CD14-positive monocyte (primary cell): ENCODE measurements around the gene SLC37A1. TPM values are rescaled to one million over a fixed set of nuclear protein-coding genes. Genes with fewer than 3 reads are reported as not detected.

Experiments
- DNase-seq, 3 donors: peaks; one replicate each; pipeline ENCODE4 v3.0.0-alpha.2; 2011 to 2022
- H2AFZ ChIP-seq: 2 replicates; pipeline ENCODE4 v1.6.0; 2012; ENCODE audit warnings: mild to moderate bottlenecking, low read depth, low read length, inconsistent platforms; ENCODE audit not compliant: insufficient read depth, poor library complexity, severe bottlenecking
- H3K27ac ChIP-seq, 2 donors: 1 replicate in 1 of 2; 2 replicates in 1 of 2; pipeline ENCODE4 v1.5.1; 2012 to 2013; ENCODE audit warnings: low read length in 2 of 2, control low read depth in 1 of 2, inconsistent platforms in 1 of 2, low read depth in 1 of 2, mild to moderate bottlenecking in 1 of 2
- H3K27me3 ChIP-seq, 2 donors: one replicate each; pipeline versions ENCODE4 v1.6.0 to v1.6.1; 2011 to 2013; ENCODE audit warnings: low read length in 2 of 2; ENCODE audit not compliant: control insufficient read depth in 2 of 2, insufficient read depth in 2 of 2
- H3K36me3 ChIP-seq, 2 donors: replicated peaks in 1 of 2; 1 replicate in 1 of 2; 2 replicates in 1 of 2; pipeline versions ENCODE4 v1.5.1 to v1.6.1; 2012 to 2013; ENCODE audit warnings: low read length in 2 of 2, control low read depth in 1 of 2, inconsistent platforms in 1 of 2, mild to moderate bottlenecking in 1 of 2; ENCODE audit not compliant: insufficient read depth in 2 of 2, control insufficient read depth in 1 of 2
- H3K4me1 ChIP-seq, 2 donors: 1 replicate in 1 of 2; 2 replicates in 1 of 2; pipeline versions ENCODE4 v1.5.1 to v1.6.1; 2012 to 2013; ENCODE audit warnings: low read length in 2 of 2, control low read depth in 1 of 2, inconsistent platforms in 1 of 2, mild to moderate bottlenecking in 1 of 2, moderate library complexity in 1 of 2; ENCODE audit not compliant: insufficient read depth in 2 of 2, control insufficient read depth in 1 of 2
- H3K4me2 ChIP-seq: replicated peaks from 2 replicates; pipeline ENCODE3; 2012; ENCODE audit warnings: low read length, moderate library complexity, mild to moderate bottlenecking; ENCODE audit not compliant: poor library complexity, severe bottlenecking; ENCODE audit errors: extremely low read depth
- H3K4me3 ChIP-seq, 3 experiments: fragments of 200-600 bp in 1 of 3; sonication (generic) in 1 of 3; replicated peaks in 1 of 3; 1 replicate in 2 of 3; 2 replicates in 1 of 3; pipeline ENCODE4 v1.5.1; 2011 to 2013; ENCODE audit warnings: low read length in 3 of 3, mild to moderate bottlenecking in 3 of 3, control low read depth in 2 of 3, low read depth in 2 of 3, inconsistent platforms in 1 of 3, moderate library complexity in 1 of 3
- H3K79me2 ChIP-seq: 2 replicates; pipeline ENCODE4 v1.6.0; 2012; ENCODE audit warnings: mild to moderate bottlenecking, control low read depth, inconsistent platforms, low read length, moderate library complexity; ENCODE audit not compliant: insufficient read depth
- H3K9ac ChIP-seq: 2 replicates; pipeline ENCODE4 v1.6.0; 2017; ENCODE audit warnings: low read length, mild to moderate bottlenecking; ENCODE audit not compliant: insufficient read depth, poor library complexity, severe bottlenecking
- H3K9me3 ChIP-seq, 2 donors: replicated peaks in 1 of 2; 1 replicate in 1 of 2; 2 replicates in 1 of 2; pipeline versions ENCODE4 v1.5.1 to v1.6.1; 2012 to 2013; ENCODE audit warnings: low read length in 2 of 2, control low read depth in 1 of 2; ENCODE audit not compliant: control insufficient read depth in 1 of 2, insufficient read depth in 1 of 2
- H4K20me1 ChIP-seq: 2 replicates; pipeline ENCODE4 v1.6.0; 2012; ENCODE audit warnings: mild to moderate bottlenecking, low read length, control low read depth, moderate library complexity; ENCODE audit not compliant: insufficient read depth
- H3K27ac Mint-ChIP-seq, 7 donors: one replicate each; pipeline ENCODE4 v1.8.0; 2020; ENCODE audit warnings: mild to moderate bottlenecking in 7 of 7, mixed read lengths in 7 of 7, moderate library complexity in 6 of 7, inconsistent platforms in 2 of 7
- H3K27me3 Mint-ChIP-seq, 3 donors: one replicate each; pipeline ENCODE4 v1.8.0; 2021 to 2022; ENCODE audit warnings: low read depth in 3 of 3, mild to moderate bottlenecking in 3 of 3, mixed read lengths in 3 of 3, moderate library complexity in 3 of 3, inconsistent platforms in 1 of 3
- H3K36me3 Mint-ChIP-seq, 2 donors: one replicate each; pipeline ENCODE4 v1.8.0; 2020; ENCODE audit warnings: mixed read lengths in 2 of 2, inconsistent platforms in 1 of 2, mild to moderate bottlenecking in 1 of 2
- H3K4me1 Mint-ChIP-seq: one replicate; pipeline ENCODE4 v1.8.0; 2020; ENCODE audit warnings: mild to moderate bottlenecking, mixed read lengths
- H3K4me3 Mint-ChIP-seq, 2 donors: one replicate each; pipeline ENCODE4 v1.8.0; 2020; ENCODE audit warnings: mild to moderate bottlenecking in 2 of 2, mixed read lengths in 2 of 2, moderate library complexity in 1 of 2
- H3K9me3 Mint-ChIP-seq, 7 donors: one replicate each; pipeline ENCODE4 v1.8.0; 2020 to 2022; ENCODE audit warnings: mixed read lengths in 7 of 7, mild to moderate bottlenecking in 6 of 7, moderate library complexity in 6 of 7, inconsistent platforms in 2 of 7
- WGBS: methylation state at CpG from one replicate; pipeline ENCODE4 v1.1.5; 2013; ENCODE audit warnings: missing lambda C conversion rate; ENCODE audit not compliant: insufficient coverage; 5-methylcytosine and 5-hydroxymethylcytosine counted together
- intact Hi-C, 2 donors: fragments of 100-400 bp; cut with micrococcal nuclease; formaldehyde crosslinking; loops; one replicate each; pipeline versions ENCODE4 v1.15.0 to v1.15.1; 2023
- polyA plus RNA-seq, 3 donors: library from polyadenylated mRNA; depleted of rRNA in 1 of 3; unstranded in 2 of 3; stranded (reverse) in 1 of 3; fragments of 300-500 nt in 2 of 3; fragments of >200 nt in 1 of 3; fragmentation: Illumina TruSeq in 2 of 3; gene quantifications; 1 replicate in 2 of 3; 2 replicates in 1 of 3; pipeline ENCODE4 v1.2.3, GENCODE V29; 2012 to 2021
- TF ChIP-seq, protein P1 (sequence below): fragments of 200-600 bp; IDR thresholded peaks from one replicate; pipeline ENCODE4 v1.8.0; 2022; ENCODE audit warnings: antibody characterized with exemption, mild to moderate bottlenecking

The SLC37A1 gene
- polyA plus RNA-seq, 3 donors: 2.7 to 12.4 (median 4.3) TPM

DNA sequence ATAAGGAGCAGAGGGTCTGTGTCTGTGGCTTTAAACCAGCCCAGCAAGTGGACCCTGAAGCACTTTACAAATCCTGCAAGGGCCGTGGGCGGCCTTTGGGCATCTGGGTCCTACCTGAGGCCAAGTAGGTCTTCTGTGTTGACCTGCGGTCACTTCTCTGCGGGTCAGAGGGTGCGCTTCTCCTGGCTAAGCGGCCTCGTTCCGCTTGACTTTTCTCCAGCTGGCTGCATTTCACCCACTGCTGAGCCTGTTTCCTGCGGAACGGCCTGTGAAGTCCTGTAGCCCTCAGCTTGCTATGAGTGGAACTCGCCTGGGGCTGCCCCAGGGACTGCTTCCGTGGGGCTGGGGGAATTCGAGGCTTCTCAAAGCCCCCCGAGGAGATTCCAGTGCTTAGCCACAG, 43.3 kb downstream of the SLC37A1 start:
- WGBS: 94% methylated on average over 14 of the region's 14 CpGs
- Histone ChIP-seq H3K4me2 (no peak overlapping the region), H3K36me3 (peaks cover 32 to 83% of the 10 kb centered on the region in 2 donors), H2AFZ (no peak overlapping the region), H3K27me3 (no peaks in the 10 kb centered on the region), H3K4me3 (no peak overlapping the region), H4K20me1 (no peaks in the 10 kb centered on the region), H3K4me1 (no peaks in the 10 kb centered on the region), H3K9ac (no peak overlapping the region), H3K27ac (no peak overlapping the region), H3K79me2 (no peaks in the 10 kb centered on the region), H3K9me3 (no peaks in the 10 kb centered on the region)
- peaks cover 0 to 1% (median 0%) of the 10 kb centered on the region in 3 donors for H3K27me3 Mint-ChIP-seq
- TF ChIP-seq, protein P1, sequence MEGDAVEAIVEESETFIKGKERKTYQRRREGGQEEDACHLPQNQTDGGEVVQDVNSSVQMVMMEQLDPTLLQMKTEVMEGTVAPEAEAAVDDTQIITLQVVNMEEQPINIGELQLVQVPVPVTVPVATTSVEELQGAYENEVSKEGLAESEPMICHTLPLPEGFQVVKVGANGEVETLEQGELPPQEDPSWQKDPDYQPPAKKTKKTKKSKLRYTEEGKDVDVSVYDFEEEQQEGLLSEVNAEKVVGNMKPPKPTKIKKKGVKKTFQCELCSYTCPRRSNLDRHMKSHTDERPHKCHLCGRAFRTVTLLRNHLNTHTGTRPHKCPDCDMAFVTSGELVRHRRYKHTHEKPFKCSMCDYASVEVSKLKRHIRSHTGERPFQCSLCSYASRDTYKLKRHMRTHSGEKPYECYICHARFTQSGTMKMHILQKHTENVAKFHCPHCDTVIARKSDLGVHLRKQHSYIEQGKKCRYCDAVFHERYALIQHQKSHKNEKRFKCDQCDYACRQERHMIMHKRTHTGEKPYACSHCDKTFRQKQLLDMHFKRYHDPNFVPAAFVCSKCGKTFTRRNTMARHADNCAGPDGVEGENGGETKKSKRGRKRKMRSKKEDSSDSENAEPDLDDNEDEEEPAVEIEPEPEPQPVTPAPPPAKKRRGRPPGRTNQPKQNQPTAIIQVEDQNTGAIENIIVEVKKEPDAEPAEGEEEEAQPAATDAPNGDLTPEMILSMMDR: no peak
- no peak overlapping the region for H3K4me3 Mint-ChIP-seq
- no peaks in the 10 kb centered on the region for H3K4me1 Mint-ChIP-seq
- DNase-seq: no peak
- intact Hi-C loops: no loop called here
- H3K27ac Mint-ChIP-seq: no peak overlapping the region
- H3K9me3 Mint-ChIP-seq: no peaks in the 10 kb centered on the region
- peaks cover 66 to 67% of the 10 kb centered on the region in 2 donors for H3K36me3 Mint-ChIP-seq

DNA sequence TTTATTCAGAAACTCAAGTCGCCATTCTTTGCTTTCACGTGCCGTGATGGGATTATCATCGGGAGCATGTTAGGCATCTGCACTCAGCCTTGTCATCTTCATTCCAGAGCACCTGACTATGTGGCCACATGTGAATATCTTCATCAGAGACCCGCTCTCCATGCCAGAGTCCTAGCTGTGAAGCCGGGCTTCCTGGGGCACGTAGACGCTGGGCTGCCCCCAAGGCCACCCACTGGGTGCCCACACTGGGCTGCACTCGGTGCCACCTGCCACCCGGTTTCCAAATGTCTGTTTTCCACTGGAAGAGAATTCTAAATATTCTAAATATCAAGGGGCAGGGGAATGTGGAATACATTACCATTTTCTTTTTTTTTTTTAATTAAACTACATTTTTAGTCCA, 43.8 kb downstream of the SLC37A1 start:
- H3K9me3 ChIP-seq: no peaks in the 10 kb centered on the region
- no peaks in the 10 kb centered on the region for H3K27me3 ChIP-seq
- no peak overlapping the region for H2AFZ ChIP-seq
- 95% methylated on average over 8 of the region's 10 CpGs for WGBS
- H3K4me1 ChIP-seq: no peaks in the 10 kb centered on the region
- H3K4me1 Mint-ChIP-seq: no peaks in the 10 kb centered on the region
- H3K79me2 ChIP-seq: no peaks in the 10 kb centered on the region
- peaks cover 0 to 1% (median 0%) of the 10 kb centered on the region in 3 donors for H3K27me3 Mint-ChIP-seq
- intact Hi-C loops: no loop called here
- H3K9me3 Mint-ChIP-seq: no peaks in the 10 kb centered on the region
- H4K20me1 ChIP-seq: no peaks in the 10 kb centered on the region
- no peak overlapping the region for H3K27ac Mint-ChIP-seq
- no peak overlapping the region for H3K9ac ChIP-seq
- H3K36me3 ChIP-seq: peaks cover 36 to 87% of the 10 kb centered on the region in 2 donors
- H3K4me3 ChIP-seq: no peak overlapping the region
- TF ChIP-seq, protein P1: no peak
- DNase-seq: no peak
- H3K27ac ChIP-seq: no peak overlapping the region
- no peak overlapping the region for H3K4me3 Mint-ChIP-seq
- no peak overlapping the region for H3K4me2 ChIP-seq
- H3K36me3 Mint-ChIP-seq: peaks cover 70 to 72% of the 10 kb centered on the region in 2 donors
